ENCODE data around the gene SBK2. TPM values are rescaled to one million over a fixed set of nuclear protein-coding genes. Genes with fewer than 3 reads are reported as not detected.

Gene SBK2
- total and polyA plus RNA-seq, 9 of the 15 experiments (the other 6 are each of a cell fraction or from before 2014, with no cell fraction given), result not detected

DNA sequence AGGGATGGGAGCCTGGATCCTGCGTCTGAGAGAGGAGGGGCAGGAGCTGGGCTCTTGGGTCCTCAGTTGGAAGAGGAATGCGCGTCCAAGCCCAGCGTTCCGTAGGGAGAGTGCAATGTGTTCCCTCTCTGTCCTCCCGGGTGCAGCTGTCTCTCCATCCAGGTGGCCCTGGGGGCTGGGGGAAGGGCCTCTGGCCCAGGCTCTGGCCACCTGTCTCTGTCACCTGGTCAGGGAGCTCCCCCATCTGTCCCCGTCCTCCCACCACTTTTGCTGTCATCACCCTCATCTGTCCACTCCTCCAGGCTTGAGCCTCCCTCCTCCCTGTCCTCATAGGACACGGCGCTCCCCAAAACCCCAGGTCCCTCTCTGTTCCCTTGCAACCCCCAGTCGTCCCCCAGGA, 3.7 kb upstream of the SBK2 start (continued):
- TF ChIP-seq, protein P1, sequence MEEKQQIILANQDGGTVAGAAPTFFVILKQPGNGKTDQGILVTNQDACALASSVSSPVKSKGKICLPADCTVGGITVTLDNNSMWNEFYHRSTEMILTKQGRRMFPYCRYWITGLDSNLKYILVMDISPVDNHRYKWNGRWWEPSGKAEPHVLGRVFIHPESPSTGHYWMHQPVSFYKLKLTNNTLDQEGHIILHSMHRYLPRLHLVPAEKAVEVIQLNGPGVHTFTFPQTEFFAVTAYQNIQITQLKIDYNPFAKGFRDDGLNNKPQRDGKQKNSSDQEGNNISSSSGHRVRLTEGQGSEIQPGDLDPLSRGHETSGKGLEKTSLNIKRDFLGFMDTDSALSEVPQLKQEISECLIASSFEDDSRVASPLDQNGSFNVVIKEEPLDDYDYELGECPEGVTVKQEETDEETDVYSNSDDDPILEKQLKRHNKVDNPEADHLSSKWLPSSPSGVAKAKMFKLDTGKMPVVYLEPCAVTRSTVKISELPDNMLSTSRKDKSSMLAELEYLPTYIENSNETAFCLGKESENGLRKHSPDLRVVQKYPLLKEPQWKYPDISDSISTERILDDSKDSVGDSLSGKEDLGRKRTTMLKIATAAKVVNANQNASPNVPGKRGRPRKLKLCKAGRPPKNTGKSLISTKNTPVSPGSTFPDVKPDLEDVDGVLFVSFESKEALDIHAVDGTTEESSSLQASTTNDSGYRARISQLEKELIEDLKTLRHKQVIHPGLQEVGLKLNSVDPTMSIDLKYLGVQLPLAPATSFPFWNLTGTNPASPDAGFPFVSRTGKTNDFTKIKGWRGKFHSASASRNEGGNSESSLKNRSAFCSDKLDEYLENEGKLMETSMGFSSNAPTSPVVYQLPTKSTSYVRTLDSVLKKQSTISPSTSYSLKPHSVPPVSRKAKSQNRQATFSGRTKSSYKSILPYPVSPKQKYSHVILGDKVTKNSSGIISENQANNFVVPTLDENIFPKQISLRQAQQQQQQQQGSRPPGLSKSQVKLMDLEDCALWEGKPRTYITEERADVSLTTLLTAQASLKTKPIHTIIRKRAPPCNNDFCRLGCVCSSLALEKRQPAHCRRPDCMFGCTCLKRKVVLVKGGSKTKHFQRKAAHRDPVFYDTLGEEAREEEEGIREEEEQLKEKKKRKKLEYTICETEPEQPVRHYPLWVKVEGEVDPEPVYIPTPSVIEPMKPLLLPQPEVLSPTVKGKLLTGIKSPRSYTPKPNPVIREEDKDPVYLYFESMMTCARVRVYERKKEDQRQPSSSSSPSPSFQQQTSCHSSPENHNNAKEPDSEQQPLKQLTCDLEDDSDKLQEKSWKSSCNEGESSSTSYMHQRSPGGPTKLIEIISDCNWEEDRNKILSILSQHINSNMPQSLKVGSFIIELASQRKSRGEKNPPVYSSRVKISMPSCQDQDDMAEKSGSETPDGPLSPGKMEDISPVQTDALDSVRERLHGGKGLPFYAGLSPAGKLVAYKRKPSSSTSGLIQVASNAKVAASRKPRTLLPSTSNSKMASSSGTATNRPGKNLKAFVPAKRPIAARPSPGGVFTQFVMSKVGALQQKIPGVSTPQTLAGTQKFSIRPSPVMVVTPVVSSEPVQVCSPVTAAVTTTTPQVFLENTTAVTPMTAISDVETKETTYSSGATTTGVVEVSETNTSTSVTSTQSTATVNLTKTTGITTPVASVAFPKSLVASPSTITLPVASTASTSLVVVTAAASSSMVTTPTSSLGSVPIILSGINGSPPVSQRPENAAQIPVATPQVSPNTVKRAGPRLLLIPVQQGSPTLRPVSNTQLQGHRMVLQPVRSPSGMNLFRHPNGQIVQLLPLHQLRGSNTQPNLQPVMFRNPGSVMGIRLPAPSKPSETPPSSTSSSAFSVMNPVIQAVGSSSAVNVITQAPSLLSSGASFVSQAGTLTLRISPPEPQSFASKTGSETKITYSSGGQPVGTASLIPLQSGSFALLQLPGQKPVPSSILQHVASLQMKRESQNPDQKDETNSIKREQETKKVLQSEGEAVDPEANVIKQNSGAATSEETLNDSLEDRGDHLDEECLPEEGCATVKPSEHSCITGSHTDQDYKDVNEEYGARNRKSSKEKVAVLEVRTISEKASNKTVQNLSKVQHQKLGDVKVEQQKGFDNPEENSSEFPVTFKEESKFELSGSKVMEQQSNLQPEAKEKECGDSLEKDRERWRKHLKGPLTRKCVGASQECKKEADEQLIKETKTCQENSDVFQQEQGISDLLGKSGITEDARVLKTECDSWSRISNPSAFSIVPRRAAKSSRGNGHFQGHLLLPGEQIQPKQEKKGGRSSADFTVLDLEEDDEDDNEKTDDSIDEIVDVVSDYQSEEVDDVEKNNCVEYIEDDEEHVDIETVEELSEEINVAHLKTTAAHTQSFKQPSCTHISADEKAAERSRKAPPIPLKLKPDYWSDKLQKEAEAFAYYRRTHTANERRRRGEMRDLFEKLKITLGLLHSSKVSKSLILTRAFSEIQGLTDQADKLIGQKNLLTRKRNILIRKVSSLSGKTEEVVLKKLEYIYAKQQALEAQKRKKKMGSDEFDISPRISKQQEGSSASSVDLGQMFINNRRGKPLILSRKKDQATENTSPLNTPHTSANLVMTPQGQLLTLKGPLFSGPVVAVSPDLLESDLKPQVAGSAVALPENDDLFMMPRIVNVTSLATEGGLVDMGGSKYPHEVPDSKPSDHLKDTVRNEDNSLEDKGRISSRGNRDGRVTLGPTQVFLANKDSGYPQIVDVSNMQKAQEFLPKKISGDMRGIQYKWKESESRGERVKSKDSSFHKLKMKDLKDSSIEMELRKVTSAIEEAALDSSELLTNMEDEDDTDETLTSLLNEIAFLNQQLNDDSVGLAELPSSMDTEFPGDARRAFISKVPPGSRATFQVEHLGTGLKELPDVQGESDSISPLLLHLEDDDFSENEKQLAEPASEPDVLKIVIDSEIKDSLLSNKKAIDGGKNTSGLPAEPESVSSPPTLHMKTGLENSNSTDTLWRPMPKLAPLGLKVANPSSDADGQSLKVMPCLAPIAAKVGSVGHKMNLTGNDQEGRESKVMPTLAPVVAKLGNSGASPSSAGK (IDR thresholded peaks at IDR 0.05), result no peak
- TF ChIP-seq MEIS2 (IDR thresholded peaks at IDR 0.05; ENCODE audit: partially characterized antibody) (peak; percentile 5), ZNF57 (CRISPR knock-in tag; IDR thresholded peaks at IDR 0.05) (no peak), SRSF7 (optimal IDR thresholded peaks at IDR 0.05; ENCODE audit: low read depth, low read length) (no peak), ZNF551 (CRISPR knock-in tag; IDR thresholded peaks at IDR 0.05) (no peak), HLTF (IDR thresholded peaks at IDR 0.05) (no peak), ZNF263 (CRISPR knock-in tag; IDR thresholded peaks at IDR 0.05; ENCODE audit: borderline replicate concordance) (peak; percentile 77), NCOA6 (IDR thresholded peaks at IDR 0.05) (no peak), CBFA2T2 (conservative IDR thresholded peaks at IDR 0.05) (peak; percentile 67)
- TF ChIP-seq, protein P2, sequence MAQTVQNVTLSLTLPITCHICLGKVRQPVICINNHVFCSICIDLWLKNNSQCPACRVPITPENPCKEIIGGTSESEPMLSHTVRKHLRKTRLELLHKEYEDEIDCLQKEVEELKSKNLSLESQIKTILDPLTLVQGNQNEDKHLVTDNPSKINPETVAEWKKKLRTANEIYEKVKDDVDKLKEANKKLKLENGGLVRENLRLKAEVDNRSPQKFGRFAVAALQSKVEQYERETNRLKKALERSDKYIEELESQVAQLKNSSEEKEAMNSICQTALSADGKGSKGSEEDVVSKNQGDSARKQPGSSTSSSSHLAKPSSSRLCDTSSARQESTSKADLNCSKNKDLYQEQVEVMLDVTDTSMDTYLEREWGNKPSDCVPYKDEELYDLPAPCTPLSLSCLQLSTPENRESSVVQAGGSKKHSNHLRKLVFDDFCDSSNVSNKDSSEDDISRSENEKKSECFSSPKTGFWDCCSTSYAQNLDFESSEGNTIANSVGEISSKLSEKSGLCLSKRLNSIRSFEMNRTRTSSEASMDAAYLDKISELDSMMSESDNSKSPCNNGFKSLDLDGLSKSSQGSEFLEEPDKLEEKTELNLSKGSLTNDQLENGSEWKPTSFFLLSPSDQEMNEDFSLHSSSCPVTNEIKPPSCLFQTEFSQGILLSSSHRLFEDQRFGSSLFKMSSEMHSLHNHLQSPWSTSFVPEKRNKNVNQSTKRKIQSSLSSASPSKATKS (CRISPR knock-in tag; IDR thresholded peaks at IDR 0.05), result no peak
- TF ChIP-seq, protein P3, sequence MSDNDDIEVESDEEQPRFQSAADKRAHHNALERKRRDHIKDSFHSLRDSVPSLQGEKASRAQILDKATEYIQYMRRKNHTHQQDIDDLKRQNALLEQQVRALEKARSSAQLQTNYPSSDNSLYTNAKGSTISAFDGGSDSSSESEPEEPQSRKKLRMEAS (CRISPR knock-in tag; IDR thresholded peaks at IDR 0.05), result no peak
- TF ChIP-seq, protein P4, sequence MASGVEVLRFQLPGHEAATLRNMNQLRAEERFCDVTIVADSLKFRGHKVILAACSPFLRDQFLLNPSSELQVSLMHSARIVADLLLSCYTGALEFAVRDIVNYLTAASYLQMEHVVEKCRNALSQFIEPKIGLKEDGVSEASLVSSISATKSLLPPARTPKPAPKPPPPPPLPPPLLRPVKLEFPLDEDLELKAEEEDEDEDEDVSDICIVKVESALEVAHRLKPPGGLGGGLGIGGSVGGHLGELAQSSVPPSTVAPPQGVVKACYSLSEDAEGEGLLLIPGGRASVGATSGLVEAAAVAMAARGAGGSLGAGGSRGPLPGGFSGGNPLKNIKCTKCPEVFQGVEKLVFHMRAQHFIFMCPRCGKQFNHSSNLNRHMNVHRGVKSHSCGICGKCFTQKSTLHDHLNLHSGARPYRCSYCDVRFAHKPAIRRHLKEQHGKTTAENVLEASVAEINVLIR (CRISPR knock-in tag; IDR thresholded peaks at IDR 0.05), result no peak
